DOHH2 (cell line): Measurements from ENCODE around the gene BDP1.
"Not testable (repeated sequence)": the region's sequence is repeated elsewhere in the genome, so short reads cannot be mapped to it uniquely, and the experiment has no call there.

Source experiments
- H3F3A ChIP-seq: fragments of 200-600 bp; sonication (generic), shearing (Covaris generic); 2 replicates; pipeline ENCODE4 v1.6.0; 2016; ENCODE audit warnings: antibody characterized with exemption, mild to moderate bottlenecking; ENCODE audit not compliant: control insufficient read depth, insufficient read depth
- H3K27ac ChIP-seq: fragments of 200-600 bp; sonication (generic); 2 replicates; pipeline ENCODE4 v1.5.1; 2014; ENCODE audit warnings: low read depth, mild to moderate bottlenecking, low read length, moderate library complexity
- H3K27me3 ChIP-seq: fragments of 200-600 bp; sonication (generic); 2 replicates; pipeline ENCODE4 v1.6.1; 2014; ENCODE audit warnings: mild to moderate bottlenecking, low read length, mixed read lengths; ENCODE audit not compliant: control insufficient read depth
- H3K36me3 ChIP-seq: fragments of 200-600 bp; sonication (generic); 2 replicates; pipeline ENCODE4 v1.6.1; 2014; ENCODE audit warnings: mild to moderate bottlenecking, low read length, moderate library complexity, mixed read lengths; ENCODE audit not compliant: control insufficient read depth
- H3K4me1 ChIP-seq: fragments of 200-600 bp; sonication (generic); 2 replicates; pipeline ENCODE4 v1.6.1; 2014; ENCODE audit warnings: mild to moderate bottlenecking, low read length, mixed read lengths; ENCODE audit not compliant: control insufficient read depth
- H3K4me2 ChIP-seq: fragments of 200-600 bp; sonication (generic); 2 replicates; pipeline ENCODE4 v1.6.0; 2014; ENCODE audit warnings: mild to moderate bottlenecking, low read length, moderate library complexity
- H3K4me3 ChIP-seq: fragments of 200-600 bp; sonication (generic); 2 replicates; pipeline ENCODE4 v1.5.1; 2014; ENCODE audit warnings: mild to moderate bottlenecking, low read length, mixed read lengths
- H3K79me2 ChIP-seq: fragments of 200-600 bp; sonication (generic); 2 replicates; pipeline ENCODE4 v1.6.1; 2014; ENCODE audit warnings: mild to moderate bottlenecking, low read length, mixed read lengths; ENCODE audit not compliant: control insufficient read depth
- H3K9me2 ChIP-seq: fragments of 200-600 bp; sonication (generic); replicated peaks from 2 replicates; pipeline ENCODE4 v1.6.1; 2014; ENCODE audit warnings: mild to moderate bottlenecking, low read length, mixed read lengths; ENCODE audit not compliant: control insufficient read depth
- H3K9me3 ChIP-seq: fragments of 200-600 bp; sonication (generic); 2 replicates; pipeline ENCODE4 v1.6.1; 2014; ENCODE audit warnings: antibody characterized with exemption, low read length, mixed read lengths; ENCODE audit not compliant: control insufficient read depth, insufficient read depth
- H4K20me1 ChIP-seq: fragments of 200-600 bp; sonication (generic); 2 replicates; pipeline ENCODE4 v1.6.0; 2014; ENCODE audit warnings: low read depth, mild to moderate bottlenecking, antibody characterized with exemption, low read length, moderate library complexity; ENCODE audit not compliant: control insufficient read depth, insufficient read depth
- CTCF ChIP-seq: fragments of 200-600 bp; sonication (generic); IDR thresholded peaks from one replicate; pipeline ENCODE4 v1.5.1; 2014; ENCODE audit warnings: antibody characterized with exemption, mild to moderate bottlenecking, low read depth, low read length; ENCODE audit not compliant: poor library complexity, severe bottlenecking
- EZH2phosphoT487 ChIP-seq: fragments of 200-600 bp; sonication (generic); IDR thresholded peaks from 2 replicates; pipeline ENCODE4 v1.6.1; 2017; ENCODE audit warnings: borderline replicate concordance, mild to moderate bottlenecking, antibody characterized with exemption, low read length, moderate library complexity, mixed read lengths

BDP1 gene

GRCh38 chr5:71482132-71482531 lies 26.7 kb downstream of the BDP1 start:
- Histone ChIP-seq H3K79me2 (no peaks in the 10 kb centered on the region), H3K9me2 (no peaks in the 10 kb centered on the region), H3K4me3 (no peak overlapping the region), H3K9me3 (no peaks in the 10 kb centered on the region), H3K27me3 (no peaks in the 10 kb centered on the region), H3F3A (no peaks in the 10 kb centered on the region), H3K36me3 (peaks cover 68% of the 10 kb centered on the region), H3K4me1 (no peaks in the 10 kb centered on the region), H4K20me1 (no peaks in the 10 kb centered on the region), H3K27ac (no peak overlapping the region), H3K4me2 (no peak overlapping the region)
- TF ChIP-seq EZH2phosphoT487 (no peak), CTCF (no peak)

GRCh38 chr5:71483355-71483754 lies 27.9 kb downstream of the BDP1 start:
- Histone ChIP-seq H3F3A (no peaks in the 10 kb centered on the region), H4K20me1 (no peaks in the 10 kb centered on the region), H3K4me3 (no peak overlapping the region), H3K79me2 (no peaks in the 10 kb centered on the region), H3K36me3 (peaks cover 69% of the 10 kb centered on the region), H3K9me2 (no peaks in the 10 kb centered on the region), H3K4me1 (no peaks in the 10 kb centered on the region), H3K27me3 (no peaks in the 10 kb centered on the region), H3K9me3 (no peaks in the 10 kb centered on the region), H3K4me2 (no peak overlapping the region), H3K27ac (no peak overlapping the region)
- TF ChIP-seq EZH2phosphoT487: no peak
- TF ChIP-seq CTCF: no peak

GRCh38 chr5:71492817-71493615 lies 37.6 kb downstream of the BDP1 start:
- Histone ChIP-seq H3K36me3 (peaks cover 85% of the 10 kb centered on the region), H3K9me2 (no peaks in the 10 kb centered on the region)

GRCh38 chr5:71494202-71494601 lies 38.8 kb downstream of the BDP1 start:
- H3K9me2 ChIP-seq, H3K79me2 ChIP-seq, H3K4me2 ChIP-seq, H3F3A ChIP-seq, H3K4me1 ChIP-seq, H3K9me3 ChIP-seq, H3K27me3 ChIP-seq, H3K27ac ChIP-seq, H4K20me1 ChIP-seq, H3K4me3 ChIP-seq: not testable (repeated sequence)
- H3K36me3 ChIP-seq: peaks cover 85% of the 10 kb centered on the region

More at GRCh38 chr5:71492817-71493615, 37.6 kb downstream of the BDP1 start:
- H3K79me2 ChIP-seq: peaks cover 5% of the 10 kb centered on the region; the same call in 1 of the 2 replicates
- TF ChIP-seq EZH2phosphoT487 (no peak), CTCF (no peak)
- no peaks in the 10 kb centered on the region for H3F3A ChIP-seq
- no peaks in the 10 kb centered on the region for H3K4me1 ChIP-seq
- H3K4me3 ChIP-seq: no peak overlapping the region
- no peaks in the 10 kb centered on the region for H3K9me3 ChIP-seq
- H3K27me3 ChIP-seq: no peaks in the 10 kb centered on the region
- H3K27ac ChIP-seq: no peak overlapping the region
- no peaks in the 10 kb centered on the region for H4K20me1 ChIP-seq
- H3K4me2 ChIP-seq: no peak overlapping the region

- not testable (repeated sequence) for H3K4me2 ChIP-seq, H3K4me1 ChIP-seq, H3K27me3 ChIP-seq, H3K79me2 ChIP-seq, H3K9me3 ChIP-seq, H3K9me2 ChIP-seq, H4K20me1 ChIP-seq, H3K4me3 ChIP-seq, H3F3A ChIP-seq, H3K27ac ChIP-seq
- peaks cover 82% of the 10 kb centered on the region for H3K36me3 ChIP-seq
These were observed 43.3 kb downstream of the BDP1 start for GRCh38 chr5:71498756-71499155.
